ENCODE results near the gene C20orf96. TPM values are rescaled to one million over a fixed set of nuclear protein-coding genes. Genes with fewer than 3 reads are reported as not detected.
"Not testable (repeated sequence)": the region's sequence is repeated elsewhere in the genome, so short reads cannot be mapped to it uniquely, and the experiment has no call there.

C20orf96 gene
- polyA plus RNA-seq, 1 donor from 2014 or later = 10.9 TPM

DNA sequence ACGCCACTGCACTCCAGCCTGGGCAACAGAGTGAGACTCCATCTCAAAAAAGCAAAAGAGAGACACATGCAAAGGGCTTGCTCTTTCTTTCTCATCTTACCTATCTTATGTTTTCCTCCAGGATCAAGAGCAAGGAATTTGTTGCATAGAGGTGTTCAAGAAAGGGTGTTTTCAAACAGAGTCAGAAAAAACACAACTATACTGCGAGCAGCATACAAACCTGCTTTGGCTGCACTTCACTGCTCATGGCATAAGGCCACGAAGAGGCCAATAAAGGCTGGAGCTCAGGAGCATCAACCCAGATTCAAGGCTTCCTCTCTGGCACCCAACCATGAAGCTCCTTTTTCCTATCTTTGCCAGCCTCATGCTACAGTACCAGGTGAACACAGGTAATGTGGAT lies 63.6 kb downstream of the C20orf96 start, which contains the start of gene DEFB129:
Gene DEFB129 (plus strand): TSS at position 301 of the 400 bp plus-strand sequence. CDS start 31 bp downstream, at position 332.
- Histone ChIP-seq H3K27ac (ENCODE audit: low read length) (no peak within 1 kb of the TSS), H3K4me3 (ENCODE audit: low read length) (no peak within 1 kb of the TSS), H3K9me3 (ENCODE audit: low read length) (no peaks in the 10 kb centered on the region)

DNA sequence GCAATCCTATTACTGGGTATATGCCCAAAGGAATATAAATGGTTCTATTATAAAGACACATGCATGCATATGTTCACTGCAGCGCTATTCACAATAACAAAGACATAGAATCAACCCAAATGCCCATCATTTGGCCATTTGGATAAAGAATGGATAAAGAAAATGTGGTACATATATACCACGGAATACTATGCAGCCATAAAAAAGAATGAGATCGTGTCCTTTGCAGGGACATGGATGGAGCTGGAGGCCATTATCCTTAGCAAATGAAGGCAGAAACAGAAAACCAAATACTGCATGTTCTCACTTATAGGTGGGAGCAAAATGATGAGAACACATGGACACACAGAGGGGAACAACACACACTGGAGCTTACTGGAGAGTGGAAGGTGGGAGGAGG lies 64.7 kb downstream of the C20orf96 start:
- H3K27ac ChIP-seq (ENCODE audit: low read length) = not testable (repeated sequence)

More for the DNA sequence above, 63.6 kb downstream of the C20orf96 start, which contains the start of gene DEFB129:
- no peak for TF ChIP-seq RAD21 (conservative IDR thresholded peaks at IDR 0.05)
- TF ChIP-seq, protein P1, sequence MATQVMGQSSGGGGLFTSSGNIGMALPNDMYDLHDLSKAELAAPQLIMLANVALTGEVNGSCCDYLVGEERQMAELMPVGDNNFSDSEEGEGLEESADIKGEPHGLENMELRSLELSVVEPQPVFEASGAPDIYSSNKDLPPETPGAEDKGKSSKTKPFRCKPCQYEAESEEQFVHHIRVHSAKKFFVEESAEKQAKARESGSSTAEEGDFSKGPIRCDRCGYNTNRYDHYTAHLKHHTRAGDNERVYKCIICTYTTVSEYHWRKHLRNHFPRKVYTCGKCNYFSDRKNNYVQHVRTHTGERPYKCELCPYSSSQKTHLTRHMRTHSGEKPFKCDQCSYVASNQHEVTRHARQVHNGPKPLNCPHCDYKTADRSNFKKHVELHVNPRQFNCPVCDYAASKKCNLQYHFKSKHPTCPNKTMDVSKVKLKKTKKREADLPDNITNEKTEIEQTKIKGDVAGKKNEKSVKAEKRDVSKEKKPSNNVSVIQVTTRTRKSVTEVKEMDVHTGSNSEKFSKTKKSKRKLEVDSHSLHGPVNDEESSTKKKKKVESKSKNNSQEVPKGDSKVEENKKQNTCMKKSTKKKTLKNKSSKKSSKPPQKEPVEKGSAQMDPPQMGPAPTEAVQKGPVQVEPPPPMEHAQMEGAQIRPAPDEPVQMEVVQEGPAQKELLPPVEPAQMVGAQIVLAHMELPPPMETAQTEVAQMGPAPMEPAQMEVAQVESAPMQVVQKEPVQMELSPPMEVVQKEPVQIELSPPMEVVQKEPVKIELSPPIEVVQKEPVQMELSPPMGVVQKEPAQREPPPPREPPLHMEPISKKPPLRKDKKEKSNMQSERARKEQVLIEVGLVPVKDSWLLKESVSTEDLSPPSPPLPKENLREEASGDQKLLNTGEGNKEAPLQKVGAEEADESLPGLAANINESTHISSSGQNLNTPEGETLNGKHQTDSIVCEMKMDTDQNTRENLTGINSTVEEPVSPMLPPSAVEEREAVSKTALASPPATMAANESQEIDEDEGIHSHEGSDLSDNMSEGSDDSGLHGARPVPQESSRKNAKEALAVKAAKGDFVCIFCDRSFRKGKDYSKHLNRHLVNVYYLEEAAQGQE (IDR thresholded peaks at IDR 0.05; ENCODE audit: borderline replicate concordance) = no peak
- TF ChIP-seq TAF1 (IDR thresholded peaks at IDR 0.05; ENCODE audit: low read depth) = no peak
- Histone ChIP-seq H3K9me2 (ENCODE audit: insufficient read depth, low read length) (no peaks in the 10 kb centered on the region), H4K20me1 (ENCODE audit: insufficient read depth) (no peaks in the 10 kb centered on the region), H3K36me3 (ENCODE audit: insufficient read depth, low read length) (no peaks in the 10 kb centered on the region), H3K79me2 (replicated peaks; ENCODE audit: insufficient read depth, low read length) (no peaks in the 10 kb centered on the region), H2AFZ (ENCODE audit: low read depth, low read length) (no peak within 1 kb of the TSS), H3K27me3 (ENCODE audit: insufficient read depth, low read depth, low read length) (no peaks in the 10 kb centered on the region), H3F3A (ENCODE audit: insufficient read depth, low read length, poor library complexity, severe bottlenecking) (no peaks in the 10 kb centered on the region), H3K4me2 (ENCODE audit: low read length) (no peak within 1 kb of the TSS), H3K9ac (ENCODE audit: low read length) (no peak within 1 kb of the TSS)

DNA sequence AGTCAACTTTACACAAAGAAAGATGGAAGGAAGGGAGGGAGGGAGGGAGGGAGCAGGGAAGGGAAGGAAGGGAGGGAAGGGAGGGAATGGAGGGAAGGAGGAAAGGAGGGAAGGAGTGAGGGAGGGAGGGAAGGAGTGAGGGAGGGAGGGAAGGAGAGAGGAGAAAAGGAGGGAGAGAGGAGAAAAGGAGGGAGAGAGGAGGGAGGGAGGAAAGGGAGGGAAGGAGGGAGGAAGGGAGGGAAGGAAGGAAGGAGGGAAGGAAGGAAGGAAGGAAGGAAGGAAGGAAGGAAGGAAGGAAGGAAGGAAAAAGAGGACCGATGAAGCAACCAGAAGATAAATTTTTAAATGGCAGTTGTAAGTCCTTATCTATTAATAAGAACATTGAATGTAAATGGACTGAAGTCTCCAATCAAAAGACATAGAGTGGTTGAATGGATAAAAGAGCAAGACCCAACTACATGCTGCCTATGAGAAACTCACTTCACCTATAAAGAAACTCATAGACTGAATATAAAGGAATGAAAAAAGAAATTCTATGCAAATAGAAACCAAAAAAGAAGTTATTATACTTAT lies 69.2 kb downstream of the C20orf96 start:
- Histone ChIP-seq H3K36me3 (ENCODE audit: insufficient read depth, low read length) (no peaks in the 10 kb centered on the region), H3K9me3 (ENCODE audit: low read length) (no peaks in the 10 kb centered on the region), H3K4me3 (ENCODE audit: low read length) (no peak overlapping the region), H3K79me2 (replicated peaks; ENCODE audit: insufficient read depth, low read length) (no peaks in the 10 kb centered on the region), H3F3A (ENCODE audit: insufficient read depth, low read length, poor library complexity, severe bottlenecking) (no peaks in the 10 kb centered on the region), H3K9me2 (ENCODE audit: insufficient read depth, low read length) (no peaks in the 10 kb centered on the region), H3K27me3 (ENCODE audit: insufficient read depth, low read depth, low read length) (peaks cover 11% of the 10 kb centered on the region), H3K4me2 (ENCODE audit: low read length) (no peak overlapping the region), H4K20me1 (ENCODE audit: insufficient read depth) (no peaks in the 10 kb centered on the region), H2AFZ (ENCODE audit: low read depth, low read length) (no peak overlapping the region), H3K9ac (ENCODE audit: low read length) (no peak overlapping the region), H3K27ac (ENCODE audit: low read length) (no peak overlapping the region)
- TF ChIP-seq SMC3 (conservative IDR thresholded peaks at IDR 0.05; ENCODE audit: poor library complexity) = no peak
- TF ChIP-seq, protein P1 (IDR thresholded peaks at IDR 0.05; ENCODE audit: borderline replicate concordance) = no peak
- TF ChIP-seq, protein P2, sequence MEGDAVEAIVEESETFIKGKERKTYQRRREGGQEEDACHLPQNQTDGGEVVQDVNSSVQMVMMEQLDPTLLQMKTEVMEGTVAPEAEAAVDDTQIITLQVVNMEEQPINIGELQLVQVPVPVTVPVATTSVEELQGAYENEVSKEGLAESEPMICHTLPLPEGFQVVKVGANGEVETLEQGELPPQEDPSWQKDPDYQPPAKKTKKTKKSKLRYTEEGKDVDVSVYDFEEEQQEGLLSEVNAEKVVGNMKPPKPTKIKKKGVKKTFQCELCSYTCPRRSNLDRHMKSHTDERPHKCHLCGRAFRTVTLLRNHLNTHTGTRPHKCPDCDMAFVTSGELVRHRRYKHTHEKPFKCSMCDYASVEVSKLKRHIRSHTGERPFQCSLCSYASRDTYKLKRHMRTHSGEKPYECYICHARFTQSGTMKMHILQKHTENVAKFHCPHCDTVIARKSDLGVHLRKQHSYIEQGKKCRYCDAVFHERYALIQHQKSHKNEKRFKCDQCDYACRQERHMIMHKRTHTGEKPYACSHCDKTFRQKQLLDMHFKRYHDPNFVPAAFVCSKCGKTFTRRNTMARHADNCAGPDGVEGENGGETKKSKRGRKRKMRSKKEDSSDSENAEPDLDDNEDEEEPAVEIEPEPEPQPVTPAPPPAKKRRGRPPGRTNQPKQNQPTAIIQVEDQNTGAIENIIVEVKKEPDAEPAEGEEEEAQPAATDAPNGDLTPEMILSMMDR (IDR thresholded peaks at IDR 0.05; ENCODE audit: poor library complexity, severe bottlenecking) = no peak
- TF ChIP-seq TAF1 (IDR thresholded peaks at IDR 0.05; ENCODE audit: low read depth) = no peak
- TF ChIP-seq POLR2AphosphoS5 (IDR thresholded peaks at IDR 0.05) = no peak
- TF ChIP-seq RAD21 (conservative IDR thresholded peaks at IDR 0.05) = no peak
- no peak for TF ChIP-seq MXI1 (conservative IDR thresholded peaks at IDR 0.05; ENCODE audit: poor library complexity, severe bottlenecking)
- no peak for TF ChIP-seq EZH2 (IDR thresholded peaks at IDR 0.05; ENCODE audit: borderline replicate concordance, insufficient read depth, low read length, poor library complexity, severe bottlenecking)
- no peak for TF ChIP-seq EP300 (conservative IDR thresholded peaks at IDR 0.05; ENCODE audit: poor library complexity, severe bottlenecking)

More for the DNA sequence above, 64.7 kb downstream of the C20orf96 start:
- H3K4me3 ChIP-seq (ENCODE audit: low read length); H3K27me3 ChIP-seq (ENCODE audit: insufficient read depth, low read depth, low read length); H3K79me2 ChIP-seq (replicated peaks; ENCODE audit: insufficient read depth, low read length); H2AFZ ChIP-seq (ENCODE audit: low read depth, low read length); H3K36me3 ChIP-seq (ENCODE audit: insufficient read depth, low read length); H3K9me3 ChIP-seq (ENCODE audit: low read length); H4K20me1 ChIP-seq (ENCODE audit: insufficient read depth); H3F3A ChIP-seq (ENCODE audit: insufficient read depth, low read length, poor library complexity, severe bottlenecking); H3K9me2 ChIP-seq (ENCODE audit: insufficient read depth, low read length); H3K9ac ChIP-seq (ENCODE audit: low read length); H3K4me2 ChIP-seq (ENCODE audit: low read length): not testable (repeated sequence)

All from neural cell (in vitro differentiated cells).